Motor neuron (in vitro differentiated cells): ENCODE measurements around the gene AKR1C8. TPM values are rescaled to one million over a fixed set of nuclear protein-coding genes. Genes with fewer than 3 reads are reported as not detected.
"Not testable (repeated sequence)": the region's sequence is repeated elsewhere in the genome, so short reads cannot be mapped to it uniquely, and the experiment has no call there.

Experiments
- ATAC-seq, 8 experiments: fragments of 200-7000 bp; cut with Tn5 transposase; replicated peaks in 6 of 8; 2 replicates each; pipeline ENCODE4 v1.8.0; 2021; ENCODE audit warnings: mild to moderate bottlenecking in 8 of 8, moderate library complexity in 8 of 8
- H3K27ac ChIP-seq, 2 donors: fragments of 250-450 bp; sonication (Bioruptor Pico); 2 replicates each; pipeline ENCODE4 v1.9.0; 2021; ENCODE audit warnings: antibody characterized with exemption in 2 of 2, mild to moderate bottlenecking in 2 of 2, moderate library complexity in 1 of 2
- H3K4me1 ChIP-seq, 2 donors: fragments of 250-450 bp; sonication (Bioruptor Pico); replicated peaks in 1 of 2; 2 replicates each; pipeline ENCODE4 v1.6.1; 2021; ENCODE audit warnings: antibody characterized with exemption in 2 of 2, mild to moderate bottlenecking in 2 of 2, moderate library complexity in 1 of 2
- H3K4me3 ChIP-seq, 5 donors: fragments of 250-450 bp; sonication (Bioruptor Pico); 2 replicates each; pipeline ENCODE4 v1.9.0; 2021; ENCODE audit warnings: antibody characterized with exemption in 5 of 5, mild to moderate bottlenecking in 5 of 5, moderate library complexity in 4 of 5
- WGBS, 10 experiments: fragments of 450-650 bp; shearing (Covaris generic); methylation state at CpG; one replicate each; pipeline ENCODE4 v1.0.0; 2022; 5-methylcytosine and 5-hydroxymethylcytosine counted together
- in situ Hi-C, 9 experiments: fragments of 400-800 bp; cut with MboI; loops; one replicate each; pipeline ENCODE4 v1.15.0; 2021; ENCODE audit warnings: low sequenced_read_pairs in 9 of 9, low pct_unique_long_range_greater_than_20kb in 2 of 9; ENCODE audit not compliant: unreplicated experiment in 9 of 9
- total RNA-seq, 8 experiments: library from RNA; unstranded; fragments of 300-600 nt; gene quantifications; 2 replicates each; pipeline versions ENCODE4 v1.2.3 to v1.2.4, GENCODE V29; 2022

Gene AKR1C8
- total RNA-seq, 8 experiments from 2014 or later, result 0.09 to 0.92 (median 0.14) TPM; not detected in 5

DNA sequence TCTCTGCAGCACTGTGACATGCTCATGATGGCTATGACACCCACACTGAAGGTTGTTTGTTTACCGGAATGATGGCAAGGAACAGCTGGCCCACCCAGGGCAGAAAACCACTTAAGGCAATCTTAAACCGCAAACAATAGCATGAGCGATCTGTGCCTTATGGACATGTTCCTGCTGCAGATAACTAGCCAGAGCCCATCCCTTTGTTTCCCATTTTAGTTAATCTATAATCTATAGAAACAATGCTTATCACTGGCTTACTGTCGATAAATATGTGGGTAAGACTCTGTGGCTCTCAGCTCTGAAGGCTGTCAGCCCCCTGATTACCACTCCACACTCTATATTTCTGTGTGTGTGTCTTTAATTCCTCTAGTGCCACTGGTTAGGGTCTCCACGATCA, 65.0 kb downstream of the AKR1C8 start:
- H3K4me1 ChIP-seq, in situ Hi-C loops, ATAC-seq, H3K27ac ChIP-seq, H3K4me3 ChIP-seq: not testable (repeated sequence)
- WGBS, 10 experiments, result 17 to 100% (median 76%) methylated on average over 1 to 5 of the region's 5 CpGs

DNA sequence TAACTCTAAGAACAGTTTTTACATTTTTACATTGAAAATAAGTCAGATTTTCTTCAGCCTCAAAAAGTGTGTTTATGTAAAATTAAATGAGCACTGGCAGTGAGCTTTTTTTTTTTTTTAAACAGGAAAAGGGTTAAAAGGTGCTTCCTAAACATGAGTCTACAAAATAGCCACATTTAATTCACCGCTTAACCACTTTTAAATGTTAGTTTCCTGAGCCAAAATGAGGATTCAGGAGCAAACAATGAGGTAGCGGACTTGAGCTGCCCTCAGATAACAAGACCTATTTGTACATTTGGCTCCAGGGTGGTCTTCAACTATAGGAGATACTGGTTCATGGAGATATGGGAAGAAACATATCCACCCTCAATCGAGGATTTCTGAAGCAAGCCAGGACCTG, 67.9 kb downstream of the AKR1C8 start:
- no peaks in the 10 kb centered on the region for H3K4me1 ChIP-seq
- H3K27ac ChIP-seq, result no peak overlapping the region
- ATAC-seq, result no peak
- no peak overlapping the region for H3K4me3 ChIP-seq
- in situ Hi-C loops, result no loop called here
- WGBS, 10 experiments, result 31 to 92% (median 62%) methylated on average over 1 to 3 of the region's 3 CpGs; no CpG with 5 or more reads in 3 of the 10 experiments

DNA sequence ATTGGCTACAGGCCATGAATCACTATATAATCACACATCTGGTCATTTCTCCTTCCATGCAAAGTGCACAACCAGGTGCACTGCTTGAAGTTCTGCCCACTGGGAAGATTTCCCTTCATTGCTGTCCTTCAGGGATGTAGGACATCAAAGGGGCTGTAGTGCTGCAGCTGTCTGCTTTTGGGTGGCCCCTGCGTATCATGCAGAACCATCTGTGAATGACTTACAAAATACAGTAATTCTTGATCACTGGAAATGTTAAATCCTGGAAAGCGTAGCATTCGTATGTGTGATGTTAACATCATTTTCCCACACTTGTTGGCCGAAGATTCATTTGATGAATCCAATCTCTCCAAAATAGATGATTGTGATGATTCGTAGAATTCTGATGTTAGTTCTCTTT, 68.3 kb downstream of the AKR1C8 start:
- 42 to 100% (median 80%) methylated on average over 1 to 5 of the region's 5 CpGs; no CpG with 5 or more reads in 1 of the 10 experiments for WGBS, 10 experiments
- no peaks in the 10 kb centered on the region for H3K4me1 ChIP-seq
- no peak overlapping the region for H3K27ac ChIP-seq
- in situ Hi-C loops, result no loop called here
- no peak for ATAC-seq
- H3K4me3 ChIP-seq, result no peak overlapping the region

DNA sequence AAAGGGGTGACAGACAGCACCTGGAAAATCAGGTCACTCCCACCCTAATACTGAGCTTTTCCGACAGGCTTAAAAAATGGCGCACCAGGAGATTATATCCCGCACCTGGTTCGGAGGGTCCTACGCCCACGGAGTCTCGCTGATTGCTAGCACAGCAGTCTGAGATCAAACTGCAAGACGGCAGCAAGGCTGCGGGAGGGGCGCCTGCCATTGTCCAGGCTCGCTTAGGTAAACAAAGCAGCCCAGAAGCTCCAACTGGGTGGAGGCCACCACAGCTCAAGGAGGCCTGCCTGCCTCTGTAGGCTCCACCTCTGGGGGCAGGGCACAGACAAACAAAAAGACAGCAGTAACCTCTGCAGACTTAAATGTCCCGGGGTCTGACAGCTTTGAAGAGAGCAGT, 75.1 kb downstream of the AKR1C8 start:
- in situ Hi-C loops, H3K4me3 ChIP-seq, H3K27ac ChIP-seq, ATAC-seq, H3K4me1 ChIP-seq: not testable (repeated sequence)
- 60 to 100% methylated on average over 1 of the region's 12 CpGs; no CpG with 5 or more reads in 8 of the 10 experiments for WGBS, 10 experiments

GRCh38 chr10:5108658-5109416, 76.1 kb downstream of the AKR1C8 start:
- no peak overlapping the region for H3K4me3 ChIP-seq
- no peak overlapping the region for H3K27ac ChIP-seq
- H3K4me1 ChIP-seq, result no peaks in the 10 kb centered on the region
- in situ Hi-C loops, result no loop called here
- 8 to 63% (median 28%) methylated on average over 2 to 3 of the region's 3 CpGs for WGBS, 10 experiments
- no peak for ATAC-seq

DNA sequence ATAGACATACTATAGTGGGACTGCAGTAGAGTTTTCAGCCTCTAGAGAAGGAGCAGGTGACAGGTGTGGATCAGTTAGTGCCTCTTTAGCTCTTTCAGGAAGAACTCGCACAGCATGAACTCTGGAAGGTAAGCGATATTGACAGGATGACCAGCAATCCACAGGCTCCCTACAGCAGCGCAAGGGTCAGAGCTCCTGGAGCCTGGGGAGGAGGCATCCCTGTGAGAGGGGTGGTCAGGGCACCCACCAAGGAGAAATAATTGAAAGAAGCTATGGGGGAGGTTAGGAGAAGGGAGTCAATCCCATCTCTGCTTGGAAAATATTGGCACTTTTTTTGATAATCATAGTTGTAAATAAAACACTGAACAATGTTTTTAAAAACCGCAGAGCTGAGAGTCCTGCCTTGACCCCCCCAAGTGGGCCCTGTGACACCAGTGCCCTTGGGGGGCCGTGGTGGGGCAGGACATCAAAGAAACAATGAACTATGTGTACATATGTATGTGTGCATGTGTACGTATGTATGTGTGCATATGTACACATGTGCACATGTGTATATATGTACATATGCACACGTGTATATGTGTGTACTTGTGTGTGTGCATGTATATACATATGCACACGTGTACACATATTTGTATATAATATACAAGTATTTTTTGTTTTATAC, 77.0 kb downstream of the AKR1C8 start:
- no peak for ATAC-seq

GRCh38 chr10:5106553-5106952, 78.4 kb downstream of the AKR1C8 start:
- no peak for ATAC-seq
- H3K4me3 ChIP-seq, result no peak overlapping the region
- 67 to 100% (median 100%) methylated on average over 1 of the region's 1 CpG; no CpG with 5 or more reads in 3 of the 10 experiments for WGBS, 10 experiments
- no peak overlapping the region for H3K27ac ChIP-seq
- in situ Hi-C loops, result no loop called here
- no peaks in the 10 kb centered on the region for H3K4me1 ChIP-seq

More for the DNA sequence above, 77.0 kb downstream of the AKR1C8 start:
- Histone ChIP-seq H3K4me1 (no peaks in the 10 kb centered on the region), H3K4me3 (no peak overlapping the region), H3K27ac (no peak overlapping the region)
- in situ Hi-C loops, result no loop called here
- WGBS, 10 experiments, result 50 to 90% (median 63%) methylated on average over 1 to 6 of the region's 8 CpGs; no CpG with 5 or more reads in 3 of the 10 experiments

GRCh38 chr10:5105626-5106025, 79.3 kb downstream of the AKR1C8 start:
- in situ Hi-C loops, result no loop called here
- ATAC-seq, result no peak
- Histone ChIP-seq H3K27ac (no peak overlapping the region), H3K4me1 (no peaks in the 10 kb centered on the region), H3K4me3 (no peak overlapping the region)
- 86 to 100% (median 100%) methylated on average over 1 of the region's 1 CpG; no CpG with 5 or more reads in 5 of the 10 experiments for WGBS, 10 experiments

Other genes with a start within 250 kb of the AKR1C8 start
- gene AKR1C1, start 221.7 kb downstream of the AKR1C8 start, total RNA-seq, result 100 to 1,000 TPM in 1 of 8 experiments, 10 to 100 TPM in 5, 1 to 10 TPM in 2; 3.2 to 131 (median 26.1) TPM
- 10 to 100 TPM in 6 of 8 experiments, 1 to 10 TPM in 2; 2.5 to 62.5 (median 40.5) TPM for gene AKR1C2, start 181.3 kb downstream of the AKR1C8 start, total RNA-seq
- gene AKR1C3, start 90.7 kb downstream of the AKR1C8 start, total RNA-seq, result 10 to 100 TPM in 3 of 8 experiments, 1 to 10 TPM in 1, under 1 TPM in 3, not detected in 1; 0.54 to 76.4 (median 1.6) TPM
- gene AKR1C4, start 11.7 kb upstream of the AKR1C8 start, total RNA-seq, result 1 to 10 TPM in 1 of 8 experiments, under 1 TPM in 1, not detected in 6; 0.40 to 3.5 TPM
- under 1 TPM in 4 of 8 experiments, not detected in 4; 0.25 to 1.00 (median 0.33) TPM for gene UCN3, start 179.8 kb upstream of the AKR1C8 start, total RNA-seq
- gene TUBAL3, start 219.7 kb upstream of the AKR1C8 start, total RNA-seq, result under 1 TPM in 2 of 8 experiments, not detected in 6; 0.18 to 0.38 TPM
- 10 to 100 TPM; 11.8 to 78.8 (median 23.4) TPM for gene NET1, start 227.4 kb upstream of the AKR1C8 start, total RNA-seq